Measurements from ENCODE around the gene NEK8. TPM values are rescaled to one million over a fixed set of nuclear protein-coding genes. Genes with fewer than 3 reads are reported as not detected.

Gene NEK8
- total and polyA plus RNA-seq, 9 of the 15 experiments (the other 6 are each of a cell fraction or from before 2014, with no cell fraction given) = 0.98 to 16.6 (median 4.6) TPM

- TF ChIP-seq BRF2 (IDR thresholded peaks at IDR 0.05; ENCODE audit: borderline replicate concordance, insufficient read depth, insufficient read length) (no peak), EWSR1 (IDR thresholded peaks at IDR 0.05; ENCODE audit: borderline replicate concordance, low read depth, partially characterized antibody) (no peak), RREB1 (CRISPR knock-in tag; IDR thresholded peaks at IDR 0.05) (no peak), ZNF511 (CRISPR knock-in tag; IDR thresholded peaks at IDR 0.05) (no peak), CBX5 (IDR thresholded peaks at IDR 0.05; ENCODE audit: borderline replicate concordance, low read depth) (peak; percentile 61; the same call in 1 of the 2 replicates), CEBPB (tag; IDR thresholded peaks at IDR 0.05) (peak; percentile 42; the same call in 1 of the 2 replicates), HINFP (tag; conservative IDR thresholded peaks at IDR 0.05; ENCODE audit: low read depth) (no peak), TBL1XR1 (IDR thresholded peaks at IDR 0.05; ENCODE audit: low read length in 2 of 2) (peak; percentile 24 to 29; a peak in 1 of 4 replicates), SP2 (IDR thresholded peaks at IDR 0.05; ENCODE audit: extremely low read depth, low read depth, low read length, poor library complexity, severe bottlenecking) (no peak), BDP1 (IDR thresholded peaks at IDR 0.05; ENCODE audit: insufficient read depth, insufficient read length) (no peak), RUNX1 (IDR thresholded peaks at IDR 0.05; ENCODE audit: low read depth) (no peak), PPARD (CRISPR knock-in tag; IDR thresholded peaks at IDR 0.05) (no peak), PTBP1 (IDR thresholded peaks at IDR 0.05; ENCODE audit: low read depth, low read length) (no peak), CHD1 (IDR thresholded peaks at IDR 0.05; ENCODE audit: low read length) (no peak), YY1 (IDR thresholded peaks at IDR 0.05; ENCODE audit: borderline replicate concordance in 1 of 3, control insufficient read depth in 1 of 3, extremely low read depth in 1 of 3, insufficient read depth in 3 of 3, insufficient read length in 1 of 3, insufficient replicate concordance in 2 of 3, low read depth in 1 of 3, low read length in 2 of 3) (peak in 2 of 3 experiments; percentile 39 to 60), MAZ (CRISPR knock-in tag; conservative IDR thresholded peaks at IDR 0.05 in 1 of 2, IDR thresholded peaks at IDR 0.05 in 1 of 2) (peak; percentile 66 to 96)
These were observed 21.8 kb downstream of the NEK8 start (continued) for GRCh38 chr17:28750178-28751047.

Data from K562 (cell line).